Panc1 (cell line): Measurements from ENCODE around the gene SBNO2. TPM values are rescaled to one million over a fixed set of nuclear protein-coding genes. Genes with fewer than 3 reads are reported as not detected.
A peak's percentile ranks its signal among the peaks of the same experiment; 100 is the strongest.

Source experiments
- ATAC-seq: fragments of 200-7000 bp; cut with Tn5 transposase; 2 replicates; pipeline ENCODE4 v1.9.1; 2020; ENCODE audit warnings: mild to moderate bottlenecking, moderate library complexity
- BruUV-seq: library from RNA; stranded (reverse); fragments of 400-500 nt; replicated peaks from 2 replicates; lab custom pipeline; 2021; lab: Mats Ljungman, UMichigan
- CTCF ChIA-PET: fragments of 300-600 bp; sonication (Branson Sonifier 250); formaldehyde crosslinking; loops from one replicate; lab custom pipeline; 2022; ENCODE audit warnings: antibody characterized with exemption; lab: Charles Lee
- POLR2A ChIA-PET: fragments of 300-600 bp; sonication (Branson Sonifier 250); formaldehyde crosslinking; loops from one replicate; lab custom pipeline; 2022; ENCODE audit warnings: antibody characterized with exemption; lab: Charles Lee
- DNase-seq: peaks from one replicate; pipeline ENCODE4 v3.0.0-alpha.2; 2010; ENCODE audit warnings: low read depth, low spot score
- H3K27ac ChIP-seq: 2 replicates; pipeline ENCODE4 v1.5.1; 2011; ENCODE audit warnings: mild to moderate bottlenecking, low read length, inconsistent platforms
- H3K27me3 ChIP-seq: fragments of 200-500 bp; sonication (Bioruptor generic); 2 replicates; pipeline ENCODE4 v1.6.0; 2014; ENCODE audit warnings: low read length, inconsistent platforms; ENCODE audit not compliant: control insufficient read depth, insufficient read depth
- H3K36me3 ChIP-seq: fragments of 200-500 bp; sonication (Bioruptor generic); 2 replicates; pipeline ENCODE4 v1.5.1; 2014; ENCODE audit warnings: inconsistent platforms, mild to moderate bottlenecking, low read length, moderate library complexity; ENCODE audit not compliant: control insufficient read depth, insufficient read depth
- H3K4me1 ChIP-seq: 2 replicates; pipeline ENCODE4 v1.5.1; 2011; ENCODE audit warnings: inconsistent platforms, mild to moderate bottlenecking, low read length, moderate library complexity; ENCODE audit not compliant: control insufficient read depth, insufficient read depth
- H3K4me3 ChIP-seq, 2 experiments: 2 replicates each; pipeline ENCODE4 v1.5.1; 2011 to 2012; ENCODE audit warnings: low read depth in 2 of 2, low read length in 2 of 2, mild to moderate bottlenecking in 2 of 2, inconsistent platforms in 1 of 2, moderate library complexity in 1 of 2
- H3K9me3 ChIP-seq: fragments of 200-500 bp; sonication (Bioruptor generic); 2 replicates; pipeline ENCODE4 v1.5.1; 2014; ENCODE audit warnings: low read depth, mild to moderate bottlenecking, inconsistent platforms, low read length, moderate library complexity; ENCODE audit not compliant: control insufficient read depth, insufficient read depth
- POLR2AphosphoS5 ChIP-seq: IDR thresholded peaks from 2 replicates; pipeline ENCODE4 v1.6.1; 2012; ENCODE audit warnings: mild to moderate bottlenecking, low read depth, low read length, moderate library complexity
- SIN3A ChIP-seq: IDR thresholded peaks from 2 replicates; pipeline ENCODE4 v1.6.1; 2012; ENCODE audit warnings: low read depth, mild to moderate bottlenecking, low read length, moderate library complexity, borderline replicate concordance; ENCODE audit not compliant: insufficient read depth
- TCF7L2 ChIP-seq: IDR thresholded peaks from 2 replicates; pipeline ENCODE4 v1.6.1; 2011; ENCODE audit warnings: mild to moderate bottlenecking, low read depth, low read length, inconsistent platforms
- in situ Hi-C: cut with HindIII; loops from 2 replicates; pipeline ENCODE4 v1.10.0; 2016; ENCODE audit warnings: low sequenced_read_pairs, low pct_unique_long_range_greater_than_20kb
- intact Hi-C: fragments of 100-400 bp; cut with micrococcal nuclease; formaldehyde crosslinking; loops from one replicate; pipeline ENCODE4 v1.10.0; 2022; ENCODE audit not compliant: unreplicated experiment
- total RNA-seq: library from RNA; stranded (reverse); gene quantifications from one replicate; pipeline ENCODE4 v1.2.1, GENCODE V29; 2021; ENCODE audit not compliant: unreplicated experiment
- TF ChIP-seq, protein P1 (sequence below): fragments of 450-650 bp; IDR thresholded peaks from 2 replicates; pipeline ENCODE4 v1.5.1; 2017; ENCODE audit warnings: mild to moderate bottlenecking
- TF ChIP-seq, protein P2 (sequence below), 2 experiments: IDR thresholded peaks; 2 replicates each; pipeline ENCODE4 v1.6.1; 2011 to 2012; ENCODE audit warnings: low read depth in 2 of 2, control low read depth in 1 of 2, low read length in 1 of 2, mild to moderate bottlenecking in 1 of 2, moderate library complexity in 1 of 2; ENCODE audit not compliant: insufficient read depth in 1 of 2

Gene SBNO2
- total RNA-seq, 1 experiment from 2014 or later = 101 TPM

DNA sequence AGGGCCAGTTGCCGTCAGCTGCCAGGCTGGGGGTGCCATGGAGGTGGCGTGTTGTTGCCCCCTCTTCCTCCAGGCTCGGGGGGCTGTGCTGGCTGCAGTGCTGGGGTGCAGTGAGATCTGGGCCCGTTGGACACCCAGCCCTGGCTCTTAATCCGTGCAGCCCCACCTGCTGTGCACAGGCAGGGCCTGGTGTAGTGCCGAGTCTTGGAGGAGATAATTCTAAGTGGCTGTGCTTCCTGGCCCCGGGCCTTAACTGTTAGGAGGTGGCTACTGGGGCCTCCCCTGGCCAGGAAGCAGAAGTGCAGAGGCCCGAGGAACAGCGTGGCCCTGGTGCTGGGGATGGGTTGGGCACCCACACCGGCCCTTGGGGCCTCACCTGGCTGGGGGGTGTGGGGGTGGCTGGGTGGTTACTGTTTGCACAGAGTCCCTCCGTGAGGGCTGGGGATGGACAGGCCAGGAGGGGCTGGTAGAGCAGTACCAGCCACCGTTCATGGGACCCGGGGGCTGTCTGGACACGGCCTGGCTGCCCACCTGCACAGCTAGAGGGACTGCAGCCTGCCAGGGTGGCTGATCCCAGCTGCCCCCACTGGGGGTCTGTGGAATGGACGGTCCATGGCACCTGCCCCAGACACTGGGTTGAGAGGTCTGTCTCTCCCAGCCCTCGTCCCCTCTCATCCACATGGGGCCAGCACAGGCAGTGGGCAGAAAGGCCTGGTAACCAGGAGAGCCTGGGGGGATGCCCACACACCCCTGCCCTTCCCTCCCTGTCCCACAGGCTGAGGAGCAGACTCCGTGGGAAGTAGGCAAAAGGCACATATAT, 67.0 kb downstream of the SBNO2 start:
- CTCF ChIA-PET = interaction anchor here (0.5 kb wide), 1 partner anchor 138 kb away, joined by 3 read pairs; no protein-coding TSS in a partner anchor
- BruUV-seq = no TSS peak
- TF ChIP-seq, protein P1, sequence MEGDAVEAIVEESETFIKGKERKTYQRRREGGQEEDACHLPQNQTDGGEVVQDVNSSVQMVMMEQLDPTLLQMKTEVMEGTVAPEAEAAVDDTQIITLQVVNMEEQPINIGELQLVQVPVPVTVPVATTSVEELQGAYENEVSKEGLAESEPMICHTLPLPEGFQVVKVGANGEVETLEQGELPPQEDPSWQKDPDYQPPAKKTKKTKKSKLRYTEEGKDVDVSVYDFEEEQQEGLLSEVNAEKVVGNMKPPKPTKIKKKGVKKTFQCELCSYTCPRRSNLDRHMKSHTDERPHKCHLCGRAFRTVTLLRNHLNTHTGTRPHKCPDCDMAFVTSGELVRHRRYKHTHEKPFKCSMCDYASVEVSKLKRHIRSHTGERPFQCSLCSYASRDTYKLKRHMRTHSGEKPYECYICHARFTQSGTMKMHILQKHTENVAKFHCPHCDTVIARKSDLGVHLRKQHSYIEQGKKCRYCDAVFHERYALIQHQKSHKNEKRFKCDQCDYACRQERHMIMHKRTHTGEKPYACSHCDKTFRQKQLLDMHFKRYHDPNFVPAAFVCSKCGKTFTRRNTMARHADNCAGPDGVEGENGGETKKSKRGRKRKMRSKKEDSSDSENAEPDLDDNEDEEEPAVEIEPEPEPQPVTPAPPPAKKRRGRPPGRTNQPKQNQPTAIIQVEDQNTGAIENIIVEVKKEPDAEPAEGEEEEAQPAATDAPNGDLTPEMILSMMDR = peak; percentile 60
- TF ChIP-seq POLR2AphosphoS5 (no peak), SIN3A (no peak), TCF7L2 (no peak)
- H3K36me3 ChIP-seq = no peaks in the 10 kb centered on the region; the same call in 1 of the 2 replicates
- no peaks in the 10 kb centered on the region for H3K9me3 ChIP-seq
- DNase-seq (no peak), ATAC-seq (peak; percentile 39)
- intact Hi-C loops = no loop called here
- H3K27me3 ChIP-seq = no peaks in the 10 kb centered on the region
- peaks cover 38% of the 10 kb centered on the region for H3K4me1 ChIP-seq
- POLR2A ChIA-PET = interaction anchor here (0.6 kb wide), 1 partner anchor 65 kb away, joined by 4 read pairs; no protein-coding TSS in a partner anchor
- in situ Hi-C loops = no loop called here
- peak overlapping the region; percentile 83 for H3K27ac ChIP-seq
- H3K4me3 ChIP-seq = no peak overlapping the region; a peak in 1 of 4 replicates

DNA sequence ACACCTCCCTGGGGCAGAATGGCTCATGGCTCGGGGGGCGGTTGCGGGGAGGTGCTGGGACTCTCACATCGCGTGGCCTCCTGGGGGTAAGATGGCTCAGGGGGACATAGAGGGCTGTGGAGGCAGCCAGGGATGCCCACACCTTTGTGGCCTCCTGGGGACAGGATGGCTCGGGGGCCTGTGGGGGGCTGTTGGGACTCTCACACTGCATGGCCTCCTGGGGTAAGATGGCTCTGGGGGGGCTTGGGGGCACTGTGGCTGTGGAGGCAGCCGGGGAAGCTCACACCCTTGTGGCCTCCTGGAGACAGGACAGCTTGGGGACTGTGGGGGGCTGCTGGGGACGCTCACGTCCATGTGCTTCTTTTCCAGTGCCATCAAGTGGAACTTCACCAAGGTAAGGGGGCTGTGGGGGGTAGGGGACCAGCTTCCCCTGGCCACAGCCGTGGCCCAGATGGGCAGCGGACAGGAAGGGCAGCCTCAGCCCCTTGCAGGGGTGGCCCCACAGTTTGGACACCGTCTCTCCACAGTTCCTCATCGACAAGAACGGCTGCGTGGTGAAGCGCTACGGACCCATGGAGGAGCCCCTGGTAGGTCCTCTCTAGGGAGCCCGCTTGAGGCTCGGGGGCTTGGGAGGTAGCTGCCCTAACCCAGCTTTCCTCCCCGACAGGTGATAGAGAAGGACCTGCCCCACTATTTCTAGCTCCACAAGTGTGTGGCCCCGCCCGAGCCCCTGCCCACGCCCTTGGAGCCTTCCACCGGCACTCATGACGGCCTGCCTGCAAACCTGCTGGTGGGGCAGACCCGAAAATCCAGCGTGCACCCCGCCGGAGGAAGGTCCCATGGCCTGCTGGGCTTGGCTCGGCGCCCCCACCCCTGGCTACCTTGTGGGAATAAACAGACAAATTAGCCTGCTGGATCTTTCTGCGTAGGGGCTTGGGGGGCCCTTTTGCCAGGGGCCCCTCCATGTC, 67.9 kb downstream of the SBNO2 start:
- TF ChIP-seq TCF7L2 (no peak; the same call in 1 of the 2 replicates), POLR2AphosphoS5 (peak; percentile 49), SIN3A (0 out of 2 replicates have a peak, but pooled peaks have one; percentile 46)
- TF ChIP-seq, protein P2, sequence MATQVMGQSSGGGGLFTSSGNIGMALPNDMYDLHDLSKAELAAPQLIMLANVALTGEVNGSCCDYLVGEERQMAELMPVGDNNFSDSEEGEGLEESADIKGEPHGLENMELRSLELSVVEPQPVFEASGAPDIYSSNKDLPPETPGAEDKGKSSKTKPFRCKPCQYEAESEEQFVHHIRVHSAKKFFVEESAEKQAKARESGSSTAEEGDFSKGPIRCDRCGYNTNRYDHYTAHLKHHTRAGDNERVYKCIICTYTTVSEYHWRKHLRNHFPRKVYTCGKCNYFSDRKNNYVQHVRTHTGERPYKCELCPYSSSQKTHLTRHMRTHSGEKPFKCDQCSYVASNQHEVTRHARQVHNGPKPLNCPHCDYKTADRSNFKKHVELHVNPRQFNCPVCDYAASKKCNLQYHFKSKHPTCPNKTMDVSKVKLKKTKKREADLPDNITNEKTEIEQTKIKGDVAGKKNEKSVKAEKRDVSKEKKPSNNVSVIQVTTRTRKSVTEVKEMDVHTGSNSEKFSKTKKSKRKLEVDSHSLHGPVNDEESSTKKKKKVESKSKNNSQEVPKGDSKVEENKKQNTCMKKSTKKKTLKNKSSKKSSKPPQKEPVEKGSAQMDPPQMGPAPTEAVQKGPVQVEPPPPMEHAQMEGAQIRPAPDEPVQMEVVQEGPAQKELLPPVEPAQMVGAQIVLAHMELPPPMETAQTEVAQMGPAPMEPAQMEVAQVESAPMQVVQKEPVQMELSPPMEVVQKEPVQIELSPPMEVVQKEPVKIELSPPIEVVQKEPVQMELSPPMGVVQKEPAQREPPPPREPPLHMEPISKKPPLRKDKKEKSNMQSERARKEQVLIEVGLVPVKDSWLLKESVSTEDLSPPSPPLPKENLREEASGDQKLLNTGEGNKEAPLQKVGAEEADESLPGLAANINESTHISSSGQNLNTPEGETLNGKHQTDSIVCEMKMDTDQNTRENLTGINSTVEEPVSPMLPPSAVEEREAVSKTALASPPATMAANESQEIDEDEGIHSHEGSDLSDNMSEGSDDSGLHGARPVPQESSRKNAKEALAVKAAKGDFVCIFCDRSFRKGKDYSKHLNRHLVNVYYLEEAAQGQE (IDR thresholded peaks at IDR 0.05; ENCODE audit: insufficient read depth in 1 of 2, low read depth in 2 of 2, low read length in 1 of 2) = no peak
- TF ChIP-seq, protein P1 = no peak
- Histone ChIP-seq H3K27ac (peak overlapping the region; percentile 83), H3K4me1 (peaks cover 43% of the 10 kb centered on the region), H3K27me3 (no peaks in the 10 kb centered on the region), H3K4me3 (peak overlapping the region; percentile 58 to 62), H3K9me3 (no peaks in the 10 kb centered on the region), H3K36me3 (no peaks in the 10 kb centered on the region; the same call in 1 of the 2 replicates)
- CTCF ChIA-PET = interaction anchor here (0.5 to 0.6 kb wide), 2 partner anchors 87 to 138 kb away, joined by 3 read pairs; no protein-coding TSS in a partner anchor
- intact Hi-C loops (no loop called here), in situ Hi-C loops (no loop called here)
- no TSS peak for BruUV-seq
- DNase-seq (no peak), ATAC-seq (no peak)
- POLR2A ChIA-PET = interaction anchor here (0.6 kb wide), 2 partner anchors 19 to 91 kb away, joined by 3 read pairs; no protein-coding TSS in a partner anchor
